ENCODE data around the gene KRT3. TPM values are rescaled to one million over a fixed set of nuclear protein-coding genes. Genes with fewer than 3 reads are reported as not detected.

Gene KRT3
- total and polyA plus RNA-seq, 4 donors: not detected

GRCh38 chr12:52783563-52784316 lies 12.2 kb downstream of the KRT3 start (continued):
- no peak for TF ChIP-seq CTCF (IDR thresholded peaks at IDR 0.05; ENCODE audit: low read depth, low read length, missing input control)
- no peak for TF ChIP-seq EGR1 (IDR thresholded peaks at IDR 0.05; ENCODE audit: low read depth in 2 of 2)

GRCh38 chr12:52782502-52782901 lies 13.4 kb downstream of the KRT3 start:
- Histone ChIP-seq H3K27me3 (ENCODE audit: control insufficient read depth in 4 of 4, insufficient read depth in 4 of 4, low read length in 3 of 4) (peaks cover 0 to 2% (median 0%) of the 10 kb centered on the region in 4 donors), H3K9ac (ENCODE audit: low read depth in 1 of 2, low read length in 2 of 2) (no peak overlapping the region), H3K4me3 (ENCODE audit: low read depth in 1 of 3, low read length in 3 of 3) (no peak overlapping the region), H3K4me1 (ENCODE audit: control insufficient read depth in 4 of 4, insufficient read depth in 4 of 4, low read length in 3 of 4) (no peaks in the 10 kb centered on the region), H3K27ac (ENCODE audit: low read depth in 1 of 2, low read length in 2 of 2) (no peak overlapping the region), H3K36me3 (ENCODE audit: control insufficient read depth in 4 of 4, insufficient read depth in 3 of 4, low read depth in 1 of 4, low read length in 3 of 4) (no peaks in the 10 kb centered on the region), H3K9me3 (ENCODE audit: control insufficient read depth in 4 of 4, low read length in 3 of 4) (no peaks in the 10 kb centered on the region)
- DNase-seq (ENCODE audit: low spot score): no peak
- TF ChIP-seq FOXA1 (IDR thresholded peaks at IDR 0.05): no peak
- TF ChIP-seq ATF3 (IDR thresholded peaks at IDR 0.05): no peak
- no peak for TF ChIP-seq NR2F2 (IDR thresholded peaks at IDR 0.05)
- no peak for TF ChIP-seq CTCF (IDR thresholded peaks at IDR 0.05; ENCODE audit: low read depth, low read length, missing input control)
- 96% methylated on average over 4 of the region's 4 CpGs for WGBS

GRCh38 chr12:52781399-52782082 lies 14.4 kb downstream of the KRT3 start:
- no peaks in the 10 kb centered on the region for H3K4me1 ChIP-seq (ENCODE audit: control insufficient read depth in 4 of 4, insufficient read depth in 4 of 4, low read length in 3 of 4)
- H3K4me3 ChIP-seq (ENCODE audit: low read depth in 1 of 3, low read length in 3 of 3): no peak overlapping the region
- H3K27me3 ChIP-seq (ENCODE audit: control insufficient read depth in 4 of 4, insufficient read depth in 4 of 4, low read length in 3 of 4): peaks cover 0 to 2% (median 0%) of the 10 kb centered on the region in 4 donors
- no peak overlapping the region for H3K9ac ChIP-seq (ENCODE audit: low read depth in 1 of 2, low read length in 2 of 2)
- WGBS: 64% methylated on average over 4 of the region's 4 CpGs
- no peak for DNase-seq (ENCODE audit: low spot score)
- H3K9me3 ChIP-seq (ENCODE audit: control insufficient read depth in 4 of 4, low read length in 3 of 4): no peaks in the 10 kb centered on the region
- H3K36me3 ChIP-seq (ENCODE audit: control insufficient read depth in 4 of 4, insufficient read depth in 3 of 4, low read depth in 1 of 4, low read length in 3 of 4): no peaks in the 10 kb centered on the region
- H3K27ac ChIP-seq (ENCODE audit: low read depth in 1 of 2, low read length in 2 of 2): no peak overlapping the region
- TF ChIP-seq ATF3 (IDR thresholded peaks at IDR 0.05) (no peak), REST (IDR thresholded peaks at IDR 0.05) (no peak), JUND (IDR thresholded peaks at IDR 0.05) (no peak), RXRA (IDR thresholded peaks at IDR 0.05) (no peak), ZBTB33 (IDR thresholded peaks at IDR 0.05) (no peak), NR2F2 (IDR thresholded peaks at IDR 0.05) (no peak), HNF4A (conservative IDR thresholded peaks at IDR 0.05) (no peak)

Measured in liver (tissue), 9 donors.